ENCODE results near the gene NR2F1-AS1.

Gene NR2F1-AS1

DNA sequence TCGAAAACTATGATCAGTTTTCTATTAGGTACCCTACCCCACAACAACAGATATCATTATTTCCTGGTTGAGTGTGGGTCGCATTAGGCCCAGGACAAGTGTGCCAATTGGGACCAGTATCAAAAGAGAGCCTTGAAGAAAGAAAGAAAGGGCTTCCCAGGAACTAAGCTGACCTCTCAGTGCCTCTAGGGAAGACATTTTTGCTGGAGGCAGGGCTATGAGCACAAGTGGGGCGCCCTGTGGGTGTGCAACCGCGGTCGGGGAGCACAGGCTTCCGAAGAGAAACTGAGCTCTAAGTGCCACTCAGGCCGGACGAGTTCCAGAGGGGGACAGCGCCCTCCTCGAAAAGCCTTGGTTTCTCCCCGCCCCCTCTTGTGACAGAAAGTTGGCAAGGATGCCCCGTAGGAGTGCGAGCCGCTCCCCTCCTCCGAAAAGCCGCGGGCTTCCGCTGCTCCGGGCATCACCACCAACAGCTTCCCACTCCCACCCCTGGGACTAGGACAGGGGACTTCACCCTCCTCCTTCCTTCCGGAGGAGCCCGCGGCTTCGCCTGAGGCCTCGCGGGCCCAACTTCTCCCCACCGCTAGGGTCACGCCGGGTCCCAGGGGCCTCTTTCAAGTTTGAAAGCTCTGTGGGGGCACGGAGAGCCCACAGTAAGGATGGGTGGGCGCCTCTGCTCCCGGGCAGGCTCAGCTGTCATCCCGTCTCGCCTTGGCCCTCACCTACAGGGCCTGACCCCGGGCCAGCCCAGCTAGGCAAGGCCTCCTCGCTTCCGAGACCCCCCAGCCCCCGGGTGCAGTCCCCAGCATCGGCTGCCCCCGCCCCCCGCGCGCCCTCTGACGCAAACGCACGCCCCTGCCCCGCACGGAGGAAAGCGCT lies 2.0 kb downstream of the NR2F1-AS1 start:
- H3K27ac ChIP-seq = no peak overlapping the region
- DNase-seq (ENCODE audit: low read depth, low spot score) = no peak

- no peak for DNase-seq (ENCODE audit: low read depth, low spot score)
- H3K27ac ChIP-seq = no peak overlapping the region
Measured at GRCh38 chr5:93577854-93578812, 2.9 kb downstream of the NR2F1-AS1 start.

- no peak overlapping the region for H3K27ac ChIP-seq
- DNase-seq (ENCODE audit: low read depth, low spot score) = no peak
Measured at GRCh38 chr5:93576994-93577853, 3.8 kb downstream of the NR2F1-AS1 start.

GRCh38 chr5:93575461-93576414 lies 5.3 kb downstream of the NR2F1-AS1 start:
- DNase-seq (ENCODE audit: low read depth, low spot score) = no peak
- H3K27ac ChIP-seq = no peak overlapping the region

- DNase-seq (ENCODE audit: low read depth, low spot score) = no peak
- H3K27ac ChIP-seq = no peak overlapping the region
Measured at GRCh38 chr5:93574491-93575305, 6.3 kb downstream of the NR2F1-AS1 start.

GRCh38 chr5:93573354-93574351 lies 7.4 kb downstream of the NR2F1-AS1 start:
- no peak for DNase-seq (ENCODE audit: low read depth, low spot score)
- no peak overlapping the region for H3K27ac ChIP-seq

- H3K27ac ChIP-seq = no peak overlapping the region
- no peak for DNase-seq (ENCODE audit: low read depth, low spot score)
Measured at GRCh38 chr5:93572608-93573353, 8.2 kb downstream of the NR2F1-AS1 start.

- H3K27ac ChIP-seq = no peak overlapping the region
- no peak for DNase-seq (ENCODE audit: low read depth, low spot score)
Measured at GRCh38 chr5:93572101-93572607, 8.9 kb downstream of the NR2F1-AS1 start.

GRCh38 chr5:93571114-93571949 lies 9.7 kb downstream of the NR2F1-AS1 start:
- DNase-seq (ENCODE audit: low read depth, low spot score) = no peak
- no peak overlapping the region for H3K27ac ChIP-seq

DNA sequence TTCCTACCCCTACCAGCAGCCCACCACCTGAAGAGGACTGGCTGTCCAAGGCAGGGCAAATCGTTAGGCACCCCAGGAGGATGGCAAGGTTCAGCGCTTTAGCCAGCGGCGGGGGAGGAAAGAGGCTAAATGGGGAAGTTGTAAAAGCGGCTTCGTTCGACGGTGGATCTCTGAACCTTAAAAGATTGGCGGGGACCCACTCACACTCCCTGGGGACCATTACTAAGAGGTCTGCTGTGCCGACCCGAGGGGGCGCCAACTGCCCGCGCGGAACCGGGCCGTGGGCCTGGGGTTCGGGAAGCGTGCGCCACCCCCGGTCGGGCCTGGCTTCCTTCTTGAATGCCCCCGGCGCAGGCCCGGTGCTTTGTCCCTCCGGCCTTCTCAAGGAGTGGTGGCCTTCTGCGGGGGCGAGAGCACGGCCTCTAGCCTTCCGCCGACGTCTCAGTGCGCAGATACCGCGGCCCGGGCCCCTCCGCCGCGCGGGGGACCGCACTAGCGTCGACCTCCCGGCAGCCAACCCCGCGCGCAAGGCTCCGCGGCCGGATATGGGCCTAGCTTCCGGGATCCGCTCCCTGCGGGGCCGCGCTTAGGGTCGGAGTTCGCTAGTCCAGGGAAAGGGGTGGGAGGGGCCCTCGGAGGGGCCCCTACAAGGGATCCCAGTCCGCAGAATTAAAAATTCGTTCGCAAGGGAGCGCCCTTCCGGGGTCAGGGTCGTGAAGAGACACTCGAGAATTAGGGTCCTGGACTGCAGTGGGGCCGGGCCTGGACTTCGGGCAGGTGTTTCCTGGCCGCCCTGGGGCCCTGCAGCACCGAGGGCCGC lies 10.5 kb downstream of the NR2F1-AS1 start:
- no peak overlapping the region for H3K27ac ChIP-seq
- DNase-seq (ENCODE audit: low read depth, low spot score) = no peak

DNA sequence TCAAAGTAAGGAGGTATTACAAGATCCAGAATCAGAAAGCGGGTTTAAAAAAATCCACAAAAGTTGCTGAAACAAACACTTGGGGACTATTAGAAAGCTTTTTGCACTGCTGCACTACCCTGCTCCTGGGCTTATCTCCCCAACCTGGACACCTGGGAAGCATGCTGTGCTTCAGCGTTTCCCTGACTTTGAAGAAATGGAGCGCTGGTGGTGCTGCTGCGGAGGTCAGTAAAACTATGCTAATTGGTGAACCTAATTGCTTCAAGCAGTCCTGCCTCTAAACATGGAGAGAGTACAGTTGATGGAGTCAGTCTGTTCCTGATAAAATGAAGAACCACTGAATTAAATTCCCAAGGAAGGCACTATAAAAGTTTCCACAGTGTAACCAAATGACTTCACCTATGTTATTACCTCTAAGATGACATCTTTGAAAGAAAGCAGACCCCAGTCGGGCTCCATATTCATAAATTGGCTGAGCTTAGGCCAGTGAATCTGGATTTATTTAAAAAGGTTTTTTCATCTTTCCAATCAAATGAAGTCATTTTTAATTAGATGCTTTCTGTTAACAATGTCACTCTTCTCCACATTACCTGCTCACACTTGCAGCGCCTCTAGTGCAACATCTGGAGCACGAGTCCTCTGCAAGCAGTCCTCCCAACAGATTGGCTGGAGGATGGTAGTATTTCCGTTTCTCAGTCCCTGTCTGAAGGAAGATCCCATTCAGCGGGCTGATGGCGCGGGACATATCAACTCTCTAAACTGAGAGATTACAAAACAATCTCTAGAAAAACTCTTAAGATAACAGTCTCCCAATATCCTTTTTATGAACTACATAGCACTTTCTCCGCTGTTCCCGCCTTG lies 11.5 kb downstream of the NR2F1-AS1 start:
- no peak overlapping the region for H3K27ac ChIP-seq
- DNase-seq (ENCODE audit: low read depth, low spot score) = no peak

GRCh38 chr5:93567424-93567823 lies 13.6 kb downstream of the NR2F1-AS1 start:
- no peak for DNase-seq (ENCODE audit: low read depth, low spot score)
- H3K27ac ChIP-seq = no peak overlapping the region

DNA sequence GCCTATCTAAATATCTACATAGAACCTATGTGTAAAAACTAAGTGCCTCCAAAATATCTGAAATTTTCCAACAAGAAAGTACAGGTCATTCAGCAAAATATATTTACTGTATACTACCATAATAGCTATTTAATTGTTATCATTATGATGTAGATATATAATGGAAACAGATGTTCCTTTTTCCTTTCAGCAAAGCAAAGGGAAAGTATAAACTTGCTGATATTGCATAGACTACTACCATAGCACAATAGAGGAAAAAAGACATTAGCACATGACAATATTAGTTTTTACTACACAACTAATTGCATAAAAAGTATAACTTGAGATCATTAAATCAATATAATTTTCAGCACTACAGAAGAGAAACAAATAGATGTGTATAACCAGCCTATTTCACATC lies 14.9 kb downstream of the NR2F1-AS1 start:
- H3K27ac ChIP-seq = no peak overlapping the region
- no peak for DNase-seq (ENCODE audit: low read depth, low spot score)

All from epithelial cell of prostate (primary cell).